Measurements from ENCODE around the gene PHLDB3. TPM values are rescaled to one million over a fixed set of nuclear protein-coding genes. Genes with fewer than 3 reads are reported as not detected.

Gene PHLDB3
- total RNA-seq, 4 donors from 2014 or later = 10.2 to 28.7 (median 16.5) TPM

GRCh38 chr19:43479226-43479625, 25.3 kb downstream of the PHLDB3 start:
- no peaks in the 10 kb centered on the region for H3K27me3 ChIP-seq
- in situ Hi-C loops (cut with MboI; ENCODE audit: low pct_ligation_motif_present in 1 of 4, low pct_unique_long_range_greater_than_20kb in 1 of 4, low sequenced_read_pairs in 3 of 4) = no loop called here
- H3K27ac ChIP-seq = no peak overlapping the region
- no peak for DNase-seq
- H3K9me3 ChIP-seq = no peaks in the 10 kb centered on the region
- TF ChIP-seq POLR2A (IDR thresholded peaks at IDR 0.05) (no peak), EP300 (IDR thresholded peaks at IDR 0.05; ENCODE audit: low read depth) (no peak), POLR2AphosphoS5 (IDR thresholded peaks at IDR 0.05) (no peak)
- TF ChIP-seq, protein P1, sequence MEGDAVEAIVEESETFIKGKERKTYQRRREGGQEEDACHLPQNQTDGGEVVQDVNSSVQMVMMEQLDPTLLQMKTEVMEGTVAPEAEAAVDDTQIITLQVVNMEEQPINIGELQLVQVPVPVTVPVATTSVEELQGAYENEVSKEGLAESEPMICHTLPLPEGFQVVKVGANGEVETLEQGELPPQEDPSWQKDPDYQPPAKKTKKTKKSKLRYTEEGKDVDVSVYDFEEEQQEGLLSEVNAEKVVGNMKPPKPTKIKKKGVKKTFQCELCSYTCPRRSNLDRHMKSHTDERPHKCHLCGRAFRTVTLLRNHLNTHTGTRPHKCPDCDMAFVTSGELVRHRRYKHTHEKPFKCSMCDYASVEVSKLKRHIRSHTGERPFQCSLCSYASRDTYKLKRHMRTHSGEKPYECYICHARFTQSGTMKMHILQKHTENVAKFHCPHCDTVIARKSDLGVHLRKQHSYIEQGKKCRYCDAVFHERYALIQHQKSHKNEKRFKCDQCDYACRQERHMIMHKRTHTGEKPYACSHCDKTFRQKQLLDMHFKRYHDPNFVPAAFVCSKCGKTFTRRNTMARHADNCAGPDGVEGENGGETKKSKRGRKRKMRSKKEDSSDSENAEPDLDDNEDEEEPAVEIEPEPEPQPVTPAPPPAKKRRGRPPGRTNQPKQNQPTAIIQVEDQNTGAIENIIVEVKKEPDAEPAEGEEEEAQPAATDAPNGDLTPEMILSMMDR (IDR thresholded peaks at IDR 0.05) = no peak
- H3K4me3 ChIP-seq = no peak overlapping the region
- WGBS, 2 donors (ENCODE audit: low coverage in 1 of 2) = 91% methylated on average over 15 of the region's 15 CpGs; no CpG with 5 or more reads in 1 of the 2 donors
- intact Hi-C loops (cut with DNase I; ENCODE audit: low total_unique reads) = no loop called here
- H3K4me1 ChIP-seq = peaks cover 3 to 17% (median 8%) of the 10 kb centered on the region in 4 donors
- H3K36me3 ChIP-seq = no peaks in the 10 kb centered on the region

DNA sequence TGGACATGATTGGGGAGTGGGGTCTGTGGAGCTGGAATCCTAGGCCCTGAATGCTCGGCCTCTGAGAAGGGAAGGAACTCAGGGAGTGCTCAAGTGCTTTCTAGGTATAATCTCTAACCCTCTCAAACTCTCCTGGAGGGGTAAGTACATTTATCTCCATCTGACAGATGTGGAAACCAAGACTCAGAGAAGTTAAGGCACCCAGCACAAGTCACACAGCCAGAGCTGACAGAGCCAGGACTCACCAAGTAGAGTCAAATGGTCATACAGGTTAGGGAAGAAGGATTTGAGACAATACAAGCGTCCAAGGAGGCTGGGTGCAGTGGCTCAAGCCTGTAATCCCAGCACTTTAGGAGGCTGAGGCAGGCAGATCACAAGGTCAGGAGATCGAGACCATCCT, 26.2 kb downstream of the PHLDB3 start:
- in situ Hi-C loops (cut with MboI; ENCODE audit: low pct_ligation_motif_present in 1 of 4, low pct_unique_long_range_greater_than_20kb in 1 of 4, low sequenced_read_pairs in 3 of 4) (no loop called here), intact Hi-C loops (cut with DNase I; ENCODE audit: low total_unique reads) (no loop called here)
- 91% methylated on average over 3 of the region's 3 CpGs; no CpG with 5 or more reads in 1 of the 2 donors for WGBS, 2 donors (ENCODE audit: low coverage in 1 of 2)
- Histone ChIP-seq H3K4me3 (no peak overlapping the region), H3K27me3 (no peaks in the 10 kb centered on the region), H3K4me1 (peaks cover 3 to 17% (median 8%) of the 10 kb centered on the region in 4 donors), H3K9me3 (no peaks in the 10 kb centered on the region), H3K36me3 (no peaks in the 10 kb centered on the region), H3K27ac (no peak overlapping the region)
- TF ChIP-seq POLR2A (IDR thresholded peaks at IDR 0.05) (no peak), EP300 (IDR thresholded peaks at IDR 0.05; ENCODE audit: low read depth) (no peak), POLR2AphosphoS5 (IDR thresholded peaks at IDR 0.05) (no peak)
- TF ChIP-seq, protein P1 (IDR thresholded peaks at IDR 0.05) = no peak
- no peak for DNase-seq

GRCh38 chr19:43476606-43477005, 27.9 kb downstream of the PHLDB3 start:
- intact Hi-C loops (cut with DNase I; ENCODE audit: low total_unique reads) = no loop called here
- H3K36me3 ChIP-seq = no peaks in the 10 kb centered on the region
- no peak for TF ChIP-seq EP300 (IDR thresholded peaks at IDR 0.05; ENCODE audit: low read depth)
- TF ChIP-seq POLR2AphosphoS5 (IDR thresholded peaks at IDR 0.05) = no peak
- no peak for TF ChIP-seq POLR2A (IDR thresholded peaks at IDR 0.05)
- TF ChIP-seq, protein P1 (IDR thresholded peaks at IDR 0.05) = no peak
- in situ Hi-C loops (cut with MboI; ENCODE audit: low pct_ligation_motif_present in 1 of 4, low pct_unique_long_range_greater_than_20kb in 1 of 4, low sequenced_read_pairs in 3 of 4) = no loop called here
- no peaks in the 10 kb centered on the region for H3K27me3 ChIP-seq
- peaks cover 3 to 17% (median 8%) of the 10 kb centered on the region in 4 donors for H3K4me1 ChIP-seq
- peak overlapping the region in 2 of 4 donors; percentile 76 to 84 for H3K27ac ChIP-seq
- H3K4me3 ChIP-seq = no peak overlapping the region
- DNase-seq = no peak
- H3K9me3 ChIP-seq = no peaks in the 10 kb centered on the region

- no peaks in the 10 kb centered on the region for H3K9me3 ChIP-seq
- peak overlapping the region; percentile 16 to 45 (median 23) for H3K4me3 ChIP-seq
- peak; percentile 97 for DNase-seq
- in situ Hi-C loops (cut with MboI; ENCODE audit: low pct_ligation_motif_present in 1 of 4, low pct_unique_long_range_greater_than_20kb in 1 of 4, low sequenced_read_pairs in 3 of 4) = no loop called here
- peak overlapping the region; percentile 76 to 84 (median 82) for H3K27ac ChIP-seq
- H3K27me3 ChIP-seq = no peaks in the 10 kb centered on the region
- intact Hi-C loops (cut with DNase I; ENCODE audit: low total_unique reads) = loop anchor here (2.0 kb wide), 1 partner anchor 28 kb away; no protein-coding TSS in a partner anchor
- peaks cover 3 to 17% (median 8%) of the 10 kb centered on the region in 4 donors for H3K4me1 ChIP-seq
- no peaks in the 10 kb centered on the region for H3K36me3 ChIP-seq
- 0 to 6% methylated on average over 3 to 44 of the region's 46 CpGs for WGBS, 2 donors (ENCODE audit: low coverage in 1 of 2)
- TF ChIP-seq, protein P1 (IDR thresholded peaks at IDR 0.05) = no peak
- TF ChIP-seq POLR2A (IDR thresholded peaks at IDR 0.05) = peak; percentile 36
- no peak for TF ChIP-seq EP300 (IDR thresholded peaks at IDR 0.05; ENCODE audit: low read depth)
- TF ChIP-seq POLR2AphosphoS5 (IDR thresholded peaks at IDR 0.05) = peak; percentile 47 to 79 (median 52)
These were observed 29.4 kb downstream of the PHLDB3 start for GRCh38 chr19:43474986-43475705.
